Activated CD4-positive, alpha-beta T cell treated with anti-CD3 and anti-CD28 coated beads, Interleukin-2, amount 10 ng/mL, durations not matched to agents 7 days and 5 days (primary cell): ENCODE data around the gene SLC25A13. TPM values are rescaled to one million over a fixed set of nuclear protein-coding genes. Genes with fewer than 3 reads are reported as not detected.
"Not testable (repeated sequence)": the region's sequence is repeated elsewhere in the genome, so short reads cannot be mapped to it uniquely, and the experiment has no call there.

Experiments used
- CTCF ChIA-PET: fragments of 350-600 bp; sonication (Branson Sonifier 250); formaldehyde crosslinking; loops from one replicate; lab custom pipeline; 2021; ENCODE audit warnings: antibody characterized with exemption; lab: Charles Lee
- POLR2A ChIA-PET: fragments of 350-600 bp; sonication (Branson Sonifier 250); formaldehyde crosslinking; loops from one replicate; lab custom pipeline; 2021; ENCODE audit warnings: antibody characterized with exemption; lab: Charles Lee
- DNase-seq: peaks from one replicate; pipeline ENCODE4 v3.0.0-alpha.2; 2020
- H3K27ac Mint-ChIP-seq: one replicate; pipeline ENCODE4 v1.8.0; 2021; ENCODE audit warnings: mild to moderate bottlenecking, moderate library complexity, mixed read lengths
- H3K27me3 Mint-ChIP-seq: one replicate; pipeline ENCODE4 v1.8.0; 2021; ENCODE audit warnings: mixed read lengths
- H3K36me3 Mint-ChIP-seq: one replicate; pipeline ENCODE4 v1.8.0; 2021; ENCODE audit warnings: low read depth, mixed read lengths
- H3K4me1 Mint-ChIP-seq: one replicate; pipeline ENCODE4 v1.8.0; 2021; ENCODE audit warnings: mixed read lengths
- H3K4me3 Mint-ChIP-seq: one replicate; pipeline ENCODE4 v1.8.0; 2021; ENCODE audit warnings: mild to moderate bottlenecking, moderate library complexity, mixed read lengths
- H3K9me3 Mint-ChIP-seq: one replicate; pipeline ENCODE4 v1.8.0; 2021; ENCODE audit warnings: mixed read lengths
- total RNA-seq, 2 experiments: library from RNA; stranded (reverse); gene quantifications; one replicate each; pipeline ENCODE4 v1.2.3, GENCODE V29; 2021

SLC25A13 gene
- total RNA-seq, 2 experiments from 2014 or later = 7.4 to 8.8 TPM

DNA sequence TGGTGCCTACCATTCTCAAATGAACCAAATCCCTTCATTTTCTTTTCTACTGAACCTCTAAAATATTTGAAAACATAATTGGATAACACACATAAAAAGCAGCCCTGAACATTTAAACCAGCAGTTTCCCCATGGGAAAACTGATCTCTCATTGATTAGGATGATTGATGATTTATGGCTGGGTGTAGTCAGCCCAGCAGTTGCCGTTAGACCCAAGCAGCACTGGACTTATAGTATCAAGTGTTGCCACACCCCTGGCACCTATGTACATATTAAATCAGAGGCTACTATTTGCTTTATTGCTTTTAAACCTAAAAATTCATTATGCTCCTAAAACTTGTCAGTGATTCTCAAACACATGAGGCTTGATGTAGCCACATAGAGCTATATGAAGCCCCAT lies 20.2 kb upstream of the SLC25A13 start:
- Mint-ChIP-seq H3K4me3 (no peak overlapping the region), H3K36me3 (no peaks in the 10 kb centered on the region), H3K27me3 (peaks cover 23% of the 10 kb centered on the region), H3K4me1 (no peaks in the 10 kb centered on the region), H3K9me3 (no peaks in the 10 kb centered on the region), H3K27ac (no peak overlapping the region)
- no peak for DNase-seq
- CTCF ChIA-PET = no interaction called here
- POLR2A ChIA-PET = no interaction called here

DNA sequence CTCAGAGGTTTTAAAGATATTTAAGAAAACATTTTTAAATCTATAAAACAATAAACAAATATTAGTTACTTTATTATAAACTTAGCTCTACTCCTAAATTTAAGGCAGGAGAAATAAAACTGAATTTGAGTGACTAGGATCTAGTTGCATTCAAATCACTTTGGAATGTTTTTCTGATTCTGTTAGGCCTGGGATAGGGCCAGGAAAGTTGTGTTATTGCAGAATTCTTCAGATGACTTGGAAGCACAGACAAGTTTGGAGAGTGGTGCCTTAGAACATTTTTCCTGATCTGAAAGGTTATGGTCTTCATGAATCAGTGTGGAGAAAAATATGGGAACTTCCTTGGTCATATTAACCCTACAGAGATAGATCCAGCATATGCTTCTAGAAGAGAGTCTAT lies 15.6 kb upstream of the SLC25A13 start:
- no peaks in the 10 kb centered on the region for H3K9me3 Mint-ChIP-seq
- POLR2A ChIA-PET = no interaction called here
- CTCF ChIA-PET = no interaction called here
- H3K4me3 Mint-ChIP-seq = no peak overlapping the region
- no peak overlapping the region for H3K27ac Mint-ChIP-seq
- H3K36me3 Mint-ChIP-seq = no peaks in the 10 kb centered on the region
- DNase-seq = no peak
- H3K27me3 Mint-ChIP-seq = peaks cover 22% of the 10 kb centered on the region
- no peaks in the 10 kb centered on the region for H3K4me1 Mint-ChIP-seq

DNA sequence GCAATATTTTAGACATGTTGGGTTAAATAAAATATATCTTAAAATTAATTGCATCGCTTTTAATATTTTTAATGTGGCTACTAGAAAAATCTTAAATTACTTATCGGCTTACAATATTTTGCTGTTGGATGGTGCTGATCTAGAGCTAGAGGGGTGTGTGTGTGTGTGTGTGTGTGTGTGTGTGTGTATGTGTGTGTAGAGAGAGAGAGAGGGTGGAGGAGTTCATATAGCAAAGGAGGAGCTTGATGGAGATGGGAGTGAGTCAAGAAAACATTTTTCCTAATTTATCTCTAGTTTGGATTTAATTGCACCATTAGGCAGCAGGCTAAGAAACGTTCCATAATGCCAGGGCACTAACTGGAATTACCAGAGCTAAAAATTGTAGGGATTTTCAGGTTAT lies 10.4 kb upstream of the SLC25A13 start:
- ChIA-PET CTCF (no interaction called here), POLR2A (no interaction called here)
- H3K4me1 Mint-ChIP-seq = no peaks in the 10 kb centered on the region
- H3K9me3 Mint-ChIP-seq = no peaks in the 10 kb centered on the region
- H3K27me3 Mint-ChIP-seq = peaks cover 10% of the 10 kb centered on the region
- no peak overlapping the region for H3K4me3 Mint-ChIP-seq
- DNase-seq = no peak
- no peaks in the 10 kb centered on the region for H3K36me3 Mint-ChIP-seq
- no peak overlapping the region for H3K27ac Mint-ChIP-seq

DNA sequence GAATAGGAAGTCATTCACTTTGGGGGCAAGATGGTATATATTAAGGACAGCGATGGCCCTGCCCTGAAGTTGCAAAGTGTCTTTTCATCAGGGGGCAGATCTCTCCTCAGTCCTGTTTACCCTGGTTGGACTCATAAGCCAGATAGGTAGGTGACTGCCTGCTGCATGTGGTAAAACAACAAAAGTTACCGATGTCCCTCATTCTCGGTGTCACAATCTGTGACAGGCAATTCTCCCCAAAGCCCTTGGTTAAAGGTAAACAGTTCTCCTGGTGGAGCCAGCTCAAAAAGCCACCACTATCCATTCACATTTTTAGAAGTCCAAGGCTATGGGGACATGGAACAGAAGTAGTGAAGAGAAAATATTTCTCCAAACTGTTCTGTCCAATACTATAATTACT lies 9.9 kb upstream of the SLC25A13 start:
- CTCF ChIA-PET = interaction anchor here (1.3 kb wide), 1 partner anchor 11 kb away, joined by 3 read pairs; no protein-coding TSS in a partner anchor
- Mint-ChIP-seq H3K27me3 (peaks cover 10% of the 10 kb centered on the region), H3K4me3 (no peak overlapping the region), H3K9me3 (no peaks in the 10 kb centered on the region), H3K27ac (no peak overlapping the region), H3K36me3 (no peaks in the 10 kb centered on the region), H3K4me1 (no peaks in the 10 kb centered on the region)
- POLR2A ChIA-PET = no interaction called here
- no peak for DNase-seq

DNA sequence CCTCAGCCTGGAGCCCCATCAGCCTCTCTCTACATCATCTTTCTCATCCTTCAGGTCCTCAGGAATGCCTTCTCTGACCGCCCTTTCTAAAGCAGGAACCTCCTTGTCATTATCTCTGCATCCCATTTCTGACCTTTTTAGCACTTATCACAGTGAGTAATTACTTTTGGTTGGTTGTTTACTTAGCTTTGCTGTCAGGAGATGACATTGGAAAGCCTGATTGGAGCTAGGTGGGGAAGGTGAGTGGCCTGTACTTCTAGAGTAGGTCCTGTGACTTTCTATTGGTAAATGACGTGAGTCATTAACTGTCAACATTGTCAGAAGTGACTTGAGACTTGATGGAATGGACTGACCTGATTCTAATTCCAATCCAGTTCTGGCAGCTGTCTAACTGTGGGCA lies 9.3 kb upstream of the SLC25A13 start:
- Mint-ChIP-seq H3K27ac (no peak overlapping the region), H3K4me1 (no peaks in the 10 kb centered on the region), H3K36me3 (no peaks in the 10 kb centered on the region), H3K4me3 (no peak overlapping the region), H3K27me3 (peaks cover 10% of the 10 kb centered on the region), H3K9me3 (no peaks in the 10 kb centered on the region)
- ChIA-PET POLR2A (no interaction called here), CTCF (interaction anchor here (1.3 kb wide), 1 partner anchor 12 kb away, joined by 3 read pairs; no protein-coding TSS in a partner anchor)
- no peak for DNase-seq

DNA sequence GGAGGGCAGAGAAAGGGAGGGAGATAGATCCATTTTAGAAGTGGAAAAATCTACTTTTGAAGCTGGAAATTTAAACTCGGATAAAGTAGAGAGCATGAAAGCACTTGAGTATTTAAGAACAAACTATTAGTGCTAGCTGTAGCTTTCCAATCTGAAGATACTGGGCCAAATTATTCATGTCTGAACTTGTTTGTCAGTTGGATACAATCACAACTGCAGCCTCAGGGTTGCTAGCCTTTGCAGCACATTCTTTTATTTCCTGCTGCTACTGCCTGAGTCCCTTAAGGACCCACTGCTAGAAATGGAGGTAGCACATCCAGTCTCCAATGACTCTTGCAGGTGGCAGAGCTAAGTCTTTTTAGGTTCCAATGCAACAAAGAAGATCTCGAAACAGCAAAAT lies 8.3 kb upstream of the SLC25A13 start:
- Mint-ChIP-seq H3K27ac (no peak overlapping the region), H3K9me3 (no peaks in the 10 kb centered on the region), H3K27me3 (peaks cover 10% of the 10 kb centered on the region), H3K4me1 (no peaks in the 10 kb centered on the region), H3K4me3 (no peak overlapping the region), H3K36me3 (no peaks in the 10 kb centered on the region)
- DNase-seq = no peak
- ChIA-PET CTCF (no interaction called here), POLR2A (no interaction called here)

DNA sequence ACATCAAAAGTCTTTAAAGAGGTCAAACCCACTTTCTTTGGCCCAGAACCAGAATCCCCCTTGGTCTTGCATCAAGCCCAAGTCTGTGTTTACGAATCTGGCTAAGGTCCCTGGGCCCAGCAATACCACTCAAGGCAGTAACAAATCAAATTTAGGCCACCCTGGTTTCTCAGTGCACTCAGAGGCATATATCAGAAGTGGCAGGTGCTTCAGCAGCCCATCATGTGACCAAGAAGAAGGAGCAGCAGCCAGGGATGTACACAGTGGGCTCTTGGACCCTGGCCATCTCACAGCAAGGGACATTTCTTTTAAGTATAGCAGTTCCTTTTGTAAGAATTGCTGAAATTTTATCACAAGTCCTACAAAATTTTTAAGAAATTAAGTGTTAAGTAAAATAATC lies 7.3 kb upstream of the SLC25A13 start:
- no peaks in the 10 kb centered on the region for H3K36me3 Mint-ChIP-seq
- H3K4me3 Mint-ChIP-seq = no peak overlapping the region
- DNase-seq = no peak
- CTCF ChIA-PET = no interaction called here
- H3K27ac Mint-ChIP-seq = no peak overlapping the region
- no peaks in the 10 kb centered on the region for H3K4me1 Mint-ChIP-seq
- H3K27me3 Mint-ChIP-seq = peaks cover 12% of the 10 kb centered on the region
- H3K9me3 Mint-ChIP-seq = no peaks in the 10 kb centered on the region
- POLR2A ChIA-PET = no interaction called here

DNA sequence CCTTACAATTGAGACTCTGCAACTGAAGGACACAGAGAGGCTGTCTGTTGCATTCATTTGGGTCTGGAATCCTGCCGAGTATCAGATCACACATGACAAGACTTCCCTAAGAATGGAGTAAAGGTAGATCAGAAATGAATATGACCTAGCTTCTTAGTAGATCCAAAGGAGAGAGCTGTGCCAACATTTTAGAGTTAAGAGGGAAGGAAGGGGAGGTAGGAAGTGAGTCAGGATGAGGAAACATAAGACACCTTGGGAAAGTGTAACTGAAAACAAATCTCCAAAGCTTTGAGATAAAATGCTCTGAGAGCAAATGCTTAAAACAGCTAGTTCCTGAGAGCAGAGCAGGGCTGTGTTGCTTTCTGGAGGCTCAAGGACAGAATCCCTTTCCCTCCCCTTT lies 6.1 kb upstream of the SLC25A13 start:
- Mint-ChIP-seq H3K27ac (no peak overlapping the region), H3K4me3 (no peak overlapping the region), H3K27me3 (peaks cover 9% of the 10 kb centered on the region), H3K36me3 (no peaks in the 10 kb centered on the region), H3K9me3 (no peaks in the 10 kb centered on the region), H3K4me1 (peaks cover 2% of the 10 kb centered on the region)
- ChIA-PET CTCF (no interaction called here), POLR2A (no interaction called here)
- DNase-seq = no peak

DNA sequence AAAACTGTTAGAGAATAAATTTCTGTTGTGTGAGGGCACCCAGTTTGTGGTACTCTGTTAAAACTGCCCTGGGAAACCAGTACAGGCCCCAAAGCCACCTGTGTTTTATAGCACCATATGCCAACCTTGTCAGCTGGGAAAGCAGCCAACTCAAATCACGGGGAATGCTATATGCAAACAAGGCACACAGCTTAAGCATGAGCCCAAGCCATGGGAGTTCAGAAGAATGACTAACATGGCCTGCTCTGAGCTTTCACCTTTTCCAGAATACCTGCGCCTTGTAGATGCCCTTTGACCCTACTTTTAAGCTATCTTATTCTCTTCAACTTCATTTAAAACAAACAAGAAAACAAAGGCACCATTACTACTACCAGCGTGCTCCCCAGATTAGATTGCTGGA lies 5.5 kb upstream of the SLC25A13 start:
- Mint-ChIP-seq H3K9me3 (no peaks in the 10 kb centered on the region), H3K27me3 (peaks cover 7% of the 10 kb centered on the region), H3K27ac (no peak overlapping the region), H3K36me3 (no peaks in the 10 kb centered on the region), H3K4me3 (no peak overlapping the region), H3K4me1 (peaks cover 5% of the 10 kb centered on the region)
- POLR2A ChIA-PET = no interaction called here
- CTCF ChIA-PET = no interaction called here
- DNase-seq = no peak

DNA sequence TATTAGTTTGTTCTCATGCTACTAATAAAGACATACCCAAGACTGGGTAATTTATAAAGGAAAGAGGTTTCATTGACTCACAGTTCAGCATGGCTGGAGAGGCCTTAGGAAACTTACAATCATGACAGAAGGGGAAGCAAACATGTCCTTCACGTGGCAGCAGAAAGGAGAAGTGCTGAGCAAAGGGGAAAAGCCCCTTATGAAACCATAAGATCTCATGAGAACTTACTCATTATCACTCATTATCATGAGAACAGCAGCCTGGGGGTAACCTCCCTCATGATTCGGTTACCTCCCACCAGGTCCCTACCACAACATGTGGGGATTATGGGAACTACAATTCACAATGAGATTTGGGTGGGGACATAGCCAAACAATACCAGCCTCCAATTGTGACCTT lies 4.9 kb upstream of the SLC25A13 start:
- CTCF ChIA-PET, H3K4me3 Mint-ChIP-seq, H3K9me3 Mint-ChIP-seq, H3K36me3 Mint-ChIP-seq, DNase-seq, H3K4me1 Mint-ChIP-seq, H3K27ac Mint-ChIP-seq, H3K27me3 Mint-ChIP-seq, POLR2A ChIA-PET: not testable (repeated sequence)

DNA sequence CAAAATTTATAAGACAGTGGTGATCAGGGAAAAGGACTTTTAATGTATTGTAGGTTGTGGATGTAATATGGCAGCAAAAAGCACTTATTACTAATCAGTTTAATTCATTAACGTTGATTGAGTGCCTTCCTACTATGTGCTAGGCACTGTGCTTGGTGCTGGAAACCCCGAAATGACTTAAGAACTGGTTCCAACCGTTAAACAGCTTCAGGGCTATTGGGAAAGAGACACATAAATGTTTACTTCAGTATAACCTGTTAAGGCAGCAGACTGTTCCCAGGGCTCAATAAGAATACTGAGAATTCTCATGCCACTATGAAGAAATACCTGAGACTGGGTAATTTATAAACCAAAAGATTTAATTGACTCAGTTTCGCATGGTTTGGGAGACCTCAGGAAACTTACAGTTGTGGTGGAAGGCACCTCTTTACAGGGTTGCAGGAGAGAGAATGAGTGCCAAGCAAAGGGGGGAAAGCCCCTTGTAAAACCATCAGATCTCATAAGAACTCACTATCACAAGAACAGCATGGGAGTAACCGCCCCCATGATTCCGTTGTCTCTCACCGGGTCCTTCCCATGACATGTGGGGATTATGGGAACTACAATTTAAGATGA lies 1.1 kb upstream of the SLC25A13 start:
- H3K27ac Mint-ChIP-seq = peak overlapping the region; percentile 92
- no peaks in the 10 kb centered on the region for H3K36me3 Mint-ChIP-seq
- peak overlapping the region; percentile 86 for H3K4me3 Mint-ChIP-seq
- DNase-seq = no peak
- ChIA-PET POLR2A (no interaction called here), CTCF (no interaction called here)
- H3K4me1 Mint-ChIP-seq = peaks cover 23% of the 10 kb centered on the region
- no peaks in the 10 kb centered on the region for H3K9me3 Mint-ChIP-seq
- H3K27me3 Mint-ChIP-seq = peaks cover 2% of the 10 kb centered on the region

DNA sequence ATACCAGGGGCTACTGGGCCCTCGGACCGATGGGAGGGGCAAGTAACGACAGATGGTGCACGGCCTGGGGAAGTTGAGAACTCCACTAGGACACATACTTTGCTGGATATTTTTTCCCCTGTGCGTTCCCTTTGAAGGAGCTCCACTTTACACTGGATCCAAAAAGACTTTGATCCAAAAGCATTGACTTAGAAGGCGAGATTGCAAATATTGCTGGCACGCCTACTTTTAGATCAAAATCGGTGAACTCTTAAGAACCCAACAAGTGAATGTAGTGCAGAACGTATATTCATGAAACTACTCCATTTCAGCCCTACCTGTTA lies 436 bp upstream of the SLC25A13 start:
- H3K36me3 Mint-ChIP-seq = no peaks in the 10 kb centered on the region
- H3K9me3 Mint-ChIP-seq = no peaks in the 10 kb centered on the region
- peaks cover 23% of the 10 kb centered on the region for H3K4me1 Mint-ChIP-seq
- peak overlapping the region; percentile 92 for H3K27ac Mint-ChIP-seq
- ChIA-PET CTCF (no interaction called here), POLR2A (no interaction called here)
- peak overlapping the region; percentile 86 for H3K4me3 Mint-ChIP-seq
- H3K27me3 Mint-ChIP-seq = peaks cover 2% of the 10 kb centered on the region
- no peak for DNase-seq

DNA sequence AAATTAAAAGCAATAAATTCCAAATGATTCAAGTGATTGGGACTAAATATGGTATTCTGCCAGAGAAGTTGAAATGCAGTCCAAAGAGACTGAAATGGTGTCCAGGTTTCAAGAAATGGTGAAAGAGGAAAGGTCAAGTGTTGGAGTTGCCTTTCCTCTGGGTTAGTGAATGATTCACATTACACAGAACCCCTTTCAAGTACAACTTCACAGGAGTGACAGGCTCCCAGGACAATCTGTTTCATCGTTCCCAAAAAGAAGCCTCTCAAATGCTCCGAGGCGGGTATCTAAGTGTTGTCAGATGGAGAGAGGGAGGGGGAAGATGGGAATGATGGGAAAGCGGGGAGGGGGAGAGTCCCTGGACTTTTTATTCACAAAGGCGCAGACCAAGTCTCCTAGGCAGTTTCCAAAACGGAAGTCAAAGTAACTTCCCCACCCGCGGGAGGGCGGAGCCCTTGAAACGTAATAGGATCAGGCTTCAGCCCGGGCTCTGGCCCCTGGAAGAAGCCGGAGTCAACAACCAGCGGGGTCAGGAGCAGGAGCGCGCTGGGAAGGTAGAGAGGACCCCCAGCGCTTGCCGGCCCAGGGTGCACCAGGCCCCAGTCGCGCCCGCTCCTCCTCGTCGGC lies 754 bp downstream of the SLC25A13 start:
- DNase-seq = peak; percentile 64
- Mint-ChIP-seq H3K27ac (peak overlapping the region; percentile 92), H3K4me1 (peaks cover 23% of the 10 kb centered on the region), H3K4me3 (peak overlapping the region; percentile 86), H3K27me3 (peaks cover 2% of the 10 kb centered on the region), H3K9me3 (no peaks in the 10 kb centered on the region), H3K36me3 (no peaks in the 10 kb centered on the region)
- CTCF ChIA-PET = no interaction called here
- POLR2A ChIA-PET = no interaction called here

DNA sequence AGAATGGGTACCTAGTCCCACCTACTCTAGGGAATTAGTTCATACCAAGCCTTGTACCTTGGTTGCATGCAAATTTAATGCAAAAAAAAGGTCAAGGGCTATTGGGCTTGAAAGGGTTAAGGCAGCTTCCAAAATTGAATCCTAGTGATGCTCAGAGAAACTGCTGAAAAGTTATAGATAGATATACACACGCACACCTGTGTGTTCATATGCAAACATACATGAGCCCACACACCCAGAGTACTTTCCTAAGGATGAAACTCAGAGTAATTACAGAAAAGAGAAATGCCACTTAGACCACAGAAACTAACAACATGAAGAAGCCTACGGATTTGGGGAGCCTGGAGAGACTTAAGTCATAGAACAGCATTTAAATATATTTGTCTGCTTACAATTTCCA lies 1.5 kb downstream of the SLC25A13 start:
- POLR2A ChIA-PET = no interaction called here
- Mint-ChIP-seq H3K4me1 (peaks cover 23% of the 10 kb centered on the region), H3K36me3 (no peaks in the 10 kb centered on the region), H3K27me3 (peaks cover 2% of the 10 kb centered on the region), H3K27ac (peak overlapping the region; percentile 92), H3K4me3 (peak overlapping the region; percentile 86), H3K9me3 (no peaks in the 10 kb centered on the region)
- no peak for DNase-seq
- CTCF ChIA-PET = no interaction called here
